Lung (tissue), 12 donors: ENCODE data around the gene TXNRD2. TPM values are rescaled to one million over a fixed set of nuclear protein-coding genes. Genes with fewer than 3 reads are reported as not detected.

Source experiments
- ATAC-seq: fragments of 200-7000 bp; cut with Tn5 transposase; one replicate; pipeline ENCODE4 v1.9.1; 2020; ENCODE audit warnings: moderate number of reproducible peaks; ENCODE audit not compliant: insufficient read depth, low FRiP score
- DNase-seq, 3 donors: peaks; one replicate each; pipeline ENCODE4 v3.0.0-alpha.2; 2013 to 2017
- H3K27ac ChIP-seq, 2 donors: one replicate each; pipeline ENCODE4 v1.5.1; 2013; ENCODE audit warnings: mild to moderate bottlenecking in 2 of 2, moderate library complexity in 2 of 2, control low read depth in 1 of 2, inconsistent platforms in 1 of 2, low read depth in 1 of 2, low read length in 1 of 2
- H3K27me3 ChIP-seq, 3 donors: one replicate each; pipeline ENCODE4 v1.5.1; 2013; ENCODE audit warnings: low read length in 2 of 3; ENCODE audit not compliant: control insufficient read depth in 3 of 3, insufficient read depth in 3 of 3
- H3K36me3 ChIP-seq, 4 donors: one replicate each; pipeline ENCODE4 v1.5.1; 2013; ENCODE audit warnings: low read length in 4 of 4, mild to moderate bottlenecking in 1 of 4, moderate library complexity in 1 of 4; ENCODE audit not compliant: control insufficient read depth in 4 of 4, insufficient read depth in 4 of 4
- H3K4me1 ChIP-seq, 5 donors: one replicate each; pipeline ENCODE4 v1.5.1; 2013; ENCODE audit warnings: low read length in 5 of 5, mild to moderate bottlenecking in 2 of 5, moderate library complexity in 1 of 5; ENCODE audit not compliant: control insufficient read depth in 5 of 5, insufficient read depth in 5 of 5
- H3K4me3 ChIP-seq: one replicate; pipeline ENCODE4 v1.5.1; 2013; ENCODE audit warnings: mild to moderate bottlenecking, control low read depth, moderate library complexity
- H3K9ac ChIP-seq, 2 donors: one replicate each; pipeline ENCODE4 v1.5.1; 2013; ENCODE audit warnings: low read length in 2 of 2, control low read depth in 1 of 2; ENCODE audit not compliant: insufficient read depth in 1 of 2
- H3K9me3 ChIP-seq, 4 donors: one replicate each; pipeline ENCODE4 v1.5.1; 2013; ENCODE audit warnings: low read length in 3 of 4, mild to moderate bottlenecking in 1 of 4, moderate library complexity in 1 of 4; ENCODE audit not compliant: control insufficient read depth in 4 of 4, insufficient read depth in 3 of 4
- WGBS, 2 donors: extraction: QIAGEN DNeasy Blood & Tissue Kit; methylation state at CpG; one replicate each; pipeline ENCODE4 v1.1.7; 2013; 5-methylcytosine and 5-hydroxymethylcytosine counted together
- polyA plus RNA-seq, 2 donors: library from polyadenylated mRNA; stranded (reverse); fragments of 200-250 nt; gene quantifications; one replicate each; pipeline ENCODE4 v1.2.1, GENCODE V29; 2013
- total RNA-seq, 2 donors: library from RNA; depleted of rRNA in 1 of 2; stranded (reverse); fragments of >200 nt in 1 of 2; gene quantifications; one replicate each; pipeline ENCODE4 v1.2.1, GENCODE V29; 2014 to 2021
- TF ChIP-seq, protein P1 (sequence below): IDR thresholded peaks from 2 replicates; pipeline ENCODE4 v1.5.1; 2012; ENCODE audit warnings: mild to moderate bottlenecking; ENCODE audit errors: control extremely low read depth, extremely low read depth
- donor health status: control.
- donor health status: control.
- donor health status: Bipolar disorder and iron deficiency.
- donor health status: healthy.
- donor health status: DM: yes; HTN: yes; CAD: no.

Gene TXNRD2
- total and polyA plus RNA-seq, 4 donors = 20.3 to 59.2 (median 32.2) TPM

DNA sequence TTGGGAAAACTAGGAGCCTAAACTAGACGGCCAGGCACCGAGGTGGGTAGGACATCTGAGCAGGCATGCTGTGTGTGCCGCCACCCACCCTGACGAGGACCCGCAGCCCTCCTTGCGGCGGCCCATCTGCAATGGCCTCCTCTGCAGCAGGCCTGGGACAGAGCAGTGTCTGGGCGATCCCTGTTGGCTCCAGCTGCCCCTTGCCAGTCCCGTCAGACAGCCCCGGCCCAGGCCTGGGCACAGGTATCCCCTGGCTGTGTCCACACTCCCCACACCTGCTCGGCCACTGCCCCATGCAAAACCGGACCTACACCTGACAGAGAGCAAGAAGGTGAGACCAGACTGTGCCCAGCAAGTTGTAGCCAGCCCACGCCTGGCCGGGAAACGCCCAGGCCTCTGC, 48.3 kb downstream of the TXNRD2 start:
- Histone ChIP-seq H3K36me3 (peaks cover 0 to 24% (median 0%) of the 10 kb centered on the region in 4 donors), H3K4me1 (peaks cover 0 to 14% (median 6%) of the 10 kb centered on the region in 5 donors), H3K9ac (no peak overlapping the region), H3K27me3 (no peaks in the 10 kb centered on the region), H3K9me3 (no peaks in the 10 kb centered on the region), H3K27ac (no peak overlapping the region), H3K4me3 (no peak overlapping the region)
- 96 to 98% methylated on average over 15 of the region's 15 CpGs for WGBS, 2 donors
- TF ChIP-seq, protein P1, sequence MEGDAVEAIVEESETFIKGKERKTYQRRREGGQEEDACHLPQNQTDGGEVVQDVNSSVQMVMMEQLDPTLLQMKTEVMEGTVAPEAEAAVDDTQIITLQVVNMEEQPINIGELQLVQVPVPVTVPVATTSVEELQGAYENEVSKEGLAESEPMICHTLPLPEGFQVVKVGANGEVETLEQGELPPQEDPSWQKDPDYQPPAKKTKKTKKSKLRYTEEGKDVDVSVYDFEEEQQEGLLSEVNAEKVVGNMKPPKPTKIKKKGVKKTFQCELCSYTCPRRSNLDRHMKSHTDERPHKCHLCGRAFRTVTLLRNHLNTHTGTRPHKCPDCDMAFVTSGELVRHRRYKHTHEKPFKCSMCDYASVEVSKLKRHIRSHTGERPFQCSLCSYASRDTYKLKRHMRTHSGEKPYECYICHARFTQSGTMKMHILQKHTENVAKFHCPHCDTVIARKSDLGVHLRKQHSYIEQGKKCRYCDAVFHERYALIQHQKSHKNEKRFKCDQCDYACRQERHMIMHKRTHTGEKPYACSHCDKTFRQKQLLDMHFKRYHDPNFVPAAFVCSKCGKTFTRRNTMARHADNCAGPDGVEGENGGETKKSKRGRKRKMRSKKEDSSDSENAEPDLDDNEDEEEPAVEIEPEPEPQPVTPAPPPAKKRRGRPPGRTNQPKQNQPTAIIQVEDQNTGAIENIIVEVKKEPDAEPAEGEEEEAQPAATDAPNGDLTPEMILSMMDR = no peak
- no peak for ATAC-seq
- no peak for DNase-seq

GRCh38 chr22:19892925-19893324, 48.7 kb downstream of the TXNRD2 start:
- Histone ChIP-seq H3K36me3 (peaks cover 0 to 20% (median 0%) of the 10 kb centered on the region in 4 donors), H3K9me3 (no peaks in the 10 kb centered on the region), H3K27me3 (no peaks in the 10 kb centered on the region), H3K27ac (no peak overlapping the region), H3K4me1 (peaks cover 0 to 14% (median 7%) of the 10 kb centered on the region in 5 donors), H3K9ac (no peak overlapping the region), H3K4me3 (no peak overlapping the region)
- DNase-seq (no peak), ATAC-seq (no peak)
- TF ChIP-seq, protein P1 = no peak
- WGBS, 2 donors = 88 to 90% methylated on average over 13 of the region's 13 CpGs

DNA sequence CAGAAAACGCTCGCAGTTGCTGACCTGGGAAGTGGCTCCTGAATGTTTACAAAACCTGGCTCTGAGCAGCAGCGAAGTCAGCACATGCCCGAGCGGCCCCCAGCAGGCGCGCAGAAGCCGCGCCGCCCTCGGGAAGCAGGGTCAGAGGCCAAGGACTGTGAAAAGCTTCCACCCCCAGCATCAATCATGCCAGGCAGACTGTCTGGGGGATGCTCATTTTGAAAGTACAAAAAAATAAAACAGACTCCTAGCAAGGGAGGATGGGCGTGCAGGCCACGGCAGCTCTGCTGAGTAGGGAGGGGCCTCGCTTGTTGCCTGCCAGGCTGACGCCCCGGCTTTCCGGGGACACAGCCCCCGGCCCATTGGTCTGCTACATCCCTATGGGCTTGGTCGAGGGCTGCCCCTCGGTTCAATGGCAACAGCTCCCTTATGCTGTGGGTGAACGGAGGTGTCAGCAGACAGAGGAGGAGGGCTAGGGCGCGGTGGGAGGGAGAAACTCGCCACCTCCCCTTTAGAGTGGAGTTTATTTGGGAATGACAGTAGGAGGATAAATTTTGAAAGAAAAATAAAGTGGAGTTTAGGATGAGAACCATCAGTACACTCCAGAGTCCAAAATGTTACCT, 49.2 kb downstream of the TXNRD2 start:
- Histone ChIP-seq H3K27ac (peak overlapping the region in 1 of 2 donors; percentile 11), H3K36me3 (peaks cover 0 to 16% (median 0%) of the 10 kb centered on the region in 4 donors), H3K27me3 (no peaks in the 10 kb centered on the region), H3K9ac (no peak overlapping the region), H3K4me3 (no peak overlapping the region), H3K9me3 (no peaks in the 10 kb centered on the region), H3K4me1 (peaks cover 0 to 14% (median 12%) of the 10 kb centered on the region in 5 donors)
- DNase-seq (peak in 1 of 3 donors; percentile 36), ATAC-seq (no peak)
- TF ChIP-seq, protein P1 = no peak
- 38 to 51% methylated on average over 24 of the region's 24 CpGs for WGBS, 2 donors
